Glomerular endothelial cell (primary cell): Measurements from ENCODE around the gene ARHGAP18. TPM values are rescaled to one million over a fixed set of nuclear protein-coding genes. Genes with fewer than 3 reads are reported as not detected.

Source experiments
- DNase-seq: peaks from one replicate; pipeline ENCODE4 v3.0.0-alpha.2; 2011; ENCODE audit warnings: low read depth, low spot score; ENCODE audit errors: extremely low read depth
- total RNA-seq: library from RNA; depleted of rRNA; stranded (reverse); fragments of >200 nt; gene quantifications from 2 replicates; pipeline ENCODE4 v1.2.3, GENCODE V29; 2015

Gene ARHGAP18
- total RNA-seq, 1 donor from 2014 or later: 46.6 TPM

GRCh38 chr6:129694036-129694435 is 15.9 kb downstream of the ARHGAP18 start:
- DNase-seq: no peak

- DNase-seq: no peak
Observed at GRCh38 chr6:129692467-129692866, 17.5 kb downstream of the ARHGAP18 start.

- no peak for DNase-seq
Observed at GRCh38 chr6:129691709-129692108, 18.3 kb downstream of the ARHGAP18 start.

- DNase-seq: no peak
Observed at GRCh38 chr6:129691043-129691640, 18.8 kb downstream of the ARHGAP18 start.

- no peak for DNase-seq
Observed at GRCh38 chr6:129686941-129687627, 22.9 kb downstream of the ARHGAP18 start.

- no peak for DNase-seq
Observed at GRCh38 chr6:129685662-129686031, 24.3 kb downstream of the ARHGAP18 start.

GRCh38 chr6:129684903-129685661 is 24.9 kb downstream of the ARHGAP18 start:
- no peak for DNase-seq

GRCh38 chr6:129684323-129684884 is 25.6 kb downstream of the ARHGAP18 start:
- no peak for DNase-seq

- DNase-seq: peak; percentile 92
Observed at GRCh38 chr6:129683601-129684322, 26.2 kb downstream of the ARHGAP18 start.

- no peak for DNase-seq
Observed at GRCh38 chr6:129681913-129682205, 28.1 kb downstream of the ARHGAP18 start.

GRCh38 chr6:129680633-129681032 is 29.3 kb downstream of the ARHGAP18 start:
- DNase-seq: no peak

GRCh38 chr6:129679758-129680157 is 30.2 kb downstream of the ARHGAP18 start:
- DNase-seq: no peak

GRCh38 chr6:129679275-129679674 is 30.7 kb downstream of the ARHGAP18 start:
- no peak for DNase-seq

GRCh38 chr6:129678463-129678862 is 31.5 kb downstream of the ARHGAP18 start:
- no peak for DNase-seq

GRCh38 chr6:129677620-129678325 is 32.2 kb downstream of the ARHGAP18 start:
- no peak for DNase-seq

GRCh38 chr6:129675669-129676472 is 34.1 kb downstream of the ARHGAP18 start:
- no peak for DNase-seq

- DNase-seq: no peak
Observed at GRCh38 chr6:129673748-129674147, 36.2 kb downstream of the ARHGAP18 start.

GRCh38 chr6:129672881-129673631 is 36.9 kb downstream of the ARHGAP18 start:
- DNase-seq: no peak

- DNase-seq: no peak
Observed at GRCh38 chr6:129672341-129672682, 37.7 kb downstream of the ARHGAP18 start.
